BJ (cell line): ENCODE data around the gene GIT2. TPM values are rescaled to one million over a fixed set of nuclear protein-coding genes. Genes with fewer than 3 reads are reported as not detected.
"Not testable (repeated sequence)": the region's sequence is repeated elsewhere in the genome, so short reads cannot be mapped to it uniquely, and the experiment has no call there.

Source experiments
- CTCF ChIA-PET: fragments of 350-600 bp; formaldehyde crosslinking; extraction: SDS; loops from one replicate; lab custom pipeline; 2021; ENCODE audit warnings: antibody characterized with exemption, inconsistent platforms; lab: Yijun Ruan, JAX
- POLR2A ChIA-PET: fragments of 300-600 bp; sonication (Branson Sonifier 250); formaldehyde crosslinking; extraction: SDS; loops from one replicate; lab custom pipeline; 2021; ENCODE audit warnings: antibody characterized with exemption; lab: Charles Lee
- DNase-seq: peaks from one replicate; pipeline ENCODE4 v3.0.0-alpha.2; 2011; ENCODE audit warnings: low read depth
- H3K27me3 ChIP-seq: 2 replicates; pipeline ENCODE4 v1.6.0; 2011; ENCODE audit warnings: low read length; ENCODE audit not compliant: control insufficient read depth, insufficient read depth
- H3K36me3 ChIP-seq: 2 replicates; pipeline ENCODE4 v1.5.1; 2011; ENCODE audit warnings: low read length; ENCODE audit not compliant: control insufficient read depth, insufficient read depth
- H3K4me3 ChIP-seq: 2 replicates; pipeline ENCODE4 v1.5.1; 2011; ENCODE audit warnings: low read depth, mild to moderate bottlenecking, control low read depth, low read length
- polyA plus RNA-seq: library from polyadenylated mRNA; depleted of rRNA; stranded (reverse); fragments of >200 nt; gene quantifications from 2 replicates; pipeline ENCODE4 v1.2.3, GENCODE V29; 2011
- TF ChIP-seq, protein P1 (sequence below): IDR thresholded peaks from 2 replicates; pipeline ENCODE4 v1.5.1; 2011; ENCODE audit warnings: low read depth, mild to moderate bottlenecking, control low read depth, inconsistent platforms, low read length, moderate library complexity; ENCODE audit not compliant: insufficient read depth

The GIT2 gene
- polyA plus RNA-seq, 1 experiment, result 49.0 TPM

GRCh38 chr12:109893261-109893995, 102.7 kb downstream of the GIT2 start:
- CTCF ChIA-PET, result interaction anchor here (0.6 kb wide), 1 partner anchor 68 kb away, joined by 3 read pairs; no protein-coding TSS in a partner anchor
- TF ChIP-seq, protein P1, sequence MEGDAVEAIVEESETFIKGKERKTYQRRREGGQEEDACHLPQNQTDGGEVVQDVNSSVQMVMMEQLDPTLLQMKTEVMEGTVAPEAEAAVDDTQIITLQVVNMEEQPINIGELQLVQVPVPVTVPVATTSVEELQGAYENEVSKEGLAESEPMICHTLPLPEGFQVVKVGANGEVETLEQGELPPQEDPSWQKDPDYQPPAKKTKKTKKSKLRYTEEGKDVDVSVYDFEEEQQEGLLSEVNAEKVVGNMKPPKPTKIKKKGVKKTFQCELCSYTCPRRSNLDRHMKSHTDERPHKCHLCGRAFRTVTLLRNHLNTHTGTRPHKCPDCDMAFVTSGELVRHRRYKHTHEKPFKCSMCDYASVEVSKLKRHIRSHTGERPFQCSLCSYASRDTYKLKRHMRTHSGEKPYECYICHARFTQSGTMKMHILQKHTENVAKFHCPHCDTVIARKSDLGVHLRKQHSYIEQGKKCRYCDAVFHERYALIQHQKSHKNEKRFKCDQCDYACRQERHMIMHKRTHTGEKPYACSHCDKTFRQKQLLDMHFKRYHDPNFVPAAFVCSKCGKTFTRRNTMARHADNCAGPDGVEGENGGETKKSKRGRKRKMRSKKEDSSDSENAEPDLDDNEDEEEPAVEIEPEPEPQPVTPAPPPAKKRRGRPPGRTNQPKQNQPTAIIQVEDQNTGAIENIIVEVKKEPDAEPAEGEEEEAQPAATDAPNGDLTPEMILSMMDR, result no peak
- POLR2A ChIA-PET, result no interaction called here
- DNase-seq, result no peak
- Histone ChIP-seq H3K4me3 (no peak overlapping the region), H3K27me3 (no peaks in the 10 kb centered on the region), H3K36me3 (no peaks in the 10 kb centered on the region)

DNA sequence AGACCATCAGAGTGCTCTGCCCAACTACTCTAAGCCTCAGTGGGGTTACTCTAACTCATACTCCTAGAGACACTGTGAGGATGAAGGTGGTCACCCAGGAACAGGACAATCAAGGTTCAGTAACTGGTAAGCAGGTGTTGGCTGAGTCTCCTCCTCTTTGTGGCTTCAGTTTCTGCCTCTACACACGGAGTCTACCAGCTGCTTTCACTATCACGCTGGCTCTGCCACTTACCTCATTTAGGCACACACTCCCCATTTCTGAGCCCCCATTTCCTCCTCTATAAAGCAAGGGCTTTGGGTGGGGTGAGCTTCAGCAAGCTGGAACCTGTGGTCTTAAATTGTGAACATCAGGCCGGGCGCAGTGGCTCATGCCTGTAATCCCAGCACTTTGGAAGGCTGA, 103.4 kb downstream of the GIT2 start:
- CTCF ChIA-PET, result no interaction called here
- Histone ChIP-seq H3K36me3 (no peaks in the 10 kb centered on the region), H3K4me3 (no peak overlapping the region), H3K27me3 (no peaks in the 10 kb centered on the region)
- no peak for DNase-seq
- TF ChIP-seq, protein P1, result no peak
- POLR2A ChIA-PET, result no interaction called here

- ChIA-PET POLR2A (no interaction called here), CTCF (interaction anchor here (0.9 kb wide), 1 partner anchor 38 kb away, joined by 5 read pairs; no protein-coding TSS in a partner anchor)
- no peak overlapping the region for H3K4me3 ChIP-seq
- DNase-seq, result no peak
- H3K36me3 ChIP-seq, result no peaks in the 10 kb centered on the region
- no peaks in the 10 kb centered on the region for H3K27me3 ChIP-seq
- TF ChIP-seq, protein P1, result no peak
Measured at GRCh38 chr12:109892165-109892715, 103.9 kb downstream of the GIT2 start.

GRCh38 chr12:109891731-109892130, 104.4 kb downstream of the GIT2 start:
- H3K36me3 ChIP-seq, H3K27me3 ChIP-seq, H3K4me3 ChIP-seq, DNase-seq, POLR2A ChIA-PET: not testable (repeated sequence)
- CTCF ChIA-PET, result interaction anchor here (0.9 kb wide), 1 partner anchor 38 kb away, joined by 5 read pairs; no protein-coding TSS in a partner anchor

DNA sequence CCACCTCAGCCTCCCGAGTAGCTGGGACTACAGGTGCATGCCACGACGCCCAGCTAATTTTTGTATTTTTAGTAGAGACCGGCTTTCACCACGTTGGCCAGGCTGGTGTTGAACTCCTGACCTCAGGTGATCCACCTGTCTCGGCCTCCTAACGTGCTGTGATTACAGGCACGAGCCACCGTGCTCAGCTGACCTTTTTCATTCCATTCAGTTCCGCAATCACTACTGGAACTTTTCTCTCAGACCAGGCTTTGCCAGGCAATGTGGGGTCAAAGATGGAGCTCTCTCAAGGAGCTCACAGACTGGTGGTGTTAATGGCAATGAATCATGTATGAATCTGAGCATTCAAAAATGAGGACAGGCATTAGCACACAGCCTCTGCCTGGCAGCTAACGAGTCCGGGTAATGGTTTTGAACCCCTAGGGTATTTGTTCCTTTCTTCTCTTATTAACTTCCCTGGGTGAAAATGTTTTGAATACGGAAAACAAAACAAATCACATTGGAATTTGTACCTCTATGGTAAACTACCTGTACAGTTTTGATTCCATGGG, 105.5 kb downstream of the GIT2 start:
- no peak for DNase-seq
- TF ChIP-seq, protein P1, result no peak

More for the DNA sequence above, 105.5 kb downstream of the GIT2 start:
- Histone ChIP-seq H3K36me3 (no peaks in the 10 kb centered on the region), H3K27me3 (no peaks in the 10 kb centered on the region), H3K4me3 (no peak overlapping the region)
- POLR2A ChIA-PET, result no interaction called here
- CTCF ChIA-PET, result no interaction called here
